MCF 10A (cell line): Measurements from ENCODE around the gene CIB4. TPM values are rescaled to one million over a fixed set of nuclear protein-coding genes. Genes with fewer than 3 reads are reported as not detected.

Experiments
- BruUV-seq: library from RNA; stranded (reverse); fragments of 400-500 nt; replicated peaks from 2 replicates; lab custom pipeline; 2021; lab: Mats Ljungman, UMichigan
- CTCF ChIA-PET: fragments of 300-600 bp; sonication (Branson Sonifier 250); formaldehyde crosslinking; extraction: SDS; loops from one replicate; lab custom pipeline; 2021; ENCODE audit warnings: antibody characterized with exemption, inconsistent platforms; lab: Yijun Ruan, JAX
- POLR2A ChIA-PET: fragments of 300-600, 350-650 bp; sonication (Branson Sonifier 250); formaldehyde crosslinking; extraction: SDS; loops from one replicate; lab custom pipeline; 2020; ENCODE audit warnings: antibody characterized with exemption, inconsistent platforms; lab: Yijun Ruan, JAX
- DNase-seq: peaks from one replicate; pipeline ENCODE4 v3.0.0-alpha.2; 2018; ENCODE audit not compliant: unreplicated experiment
- H3K27ac Mint-ChIP-seq: one replicate; pipeline ENCODE4 v1.8.0; 2022; ENCODE audit warnings: mild to moderate bottlenecking, low read depth, mixed read lengths; ENCODE audit not compliant: unreplicated experiment
- H3K27me3 Mint-ChIP-seq: one replicate; pipeline ENCODE4 v1.8.0; 2022; ENCODE audit warnings: mixed read lengths; ENCODE audit not compliant: insufficient read depth, unreplicated experiment
- H3K36me3 Mint-ChIP-seq: one replicate; pipeline ENCODE4 v1.8.0; 2022; ENCODE audit warnings: mild to moderate bottlenecking, moderate library complexity, mixed read lengths; ENCODE audit not compliant: insufficient read depth, unreplicated experiment
- H3K4me1 Mint-ChIP-seq: one replicate; pipeline ENCODE4 v1.8.0; 2022; ENCODE audit warnings: mixed read lengths; ENCODE audit not compliant: insufficient read depth, unreplicated experiment
- H3K4me3 Mint-ChIP-seq: one replicate; pipeline ENCODE4 v1.8.0; 2022; ENCODE audit warnings: mild to moderate bottlenecking, moderate library complexity, mixed read lengths; ENCODE audit not compliant: unreplicated experiment
- H3K9me3 Mint-ChIP-seq: one replicate; pipeline ENCODE4 v1.8.0; 2022; ENCODE audit warnings: mixed read lengths; ENCODE audit not compliant: unreplicated experiment
- CTCF ChIP-seq: fragments of 200-600 bp; IDR thresholded peaks from one replicate; pipeline ENCODE4 v1.8.0; 2022; ENCODE audit warnings: antibody characterized with exemption, mild to moderate bottlenecking; ENCODE audit not compliant: unreplicated experiment
- intact Hi-C: fragments of 100-400 bp; cut with micrococcal nuclease; formaldehyde crosslinking; loops from 2 replicates; pipeline ENCODE4 v1.14.1; 2022
- total RNA-seq: library from RNA; stranded (reverse); gene quantifications from 2 replicates; pipeline ENCODE4 v1.2.3, GENCODE V29; 2022

Gene CIB4
- total RNA-seq, 1 experiment from 2014 or later, result not detected

DNA sequence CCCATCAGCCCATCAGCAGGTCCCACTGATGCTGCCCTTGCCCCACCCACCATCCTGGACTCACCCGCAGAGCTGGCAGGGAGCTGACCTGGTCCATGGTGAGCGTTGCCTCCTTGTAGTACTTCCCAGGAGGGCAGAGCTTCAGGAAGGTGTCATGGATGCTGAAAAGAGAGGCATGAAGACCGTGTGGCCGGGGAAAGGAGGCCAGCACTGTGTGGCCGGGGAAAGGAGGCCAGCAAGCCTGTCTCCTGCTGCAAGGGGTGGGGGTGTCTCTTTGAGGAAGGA lies 11.9 kb downstream of the CIB4 start:
- CTCF ChIA-PET, result no interaction called here
- Mint-ChIP-seq H3K27ac (no peak overlapping the region), H3K36me3 (no peaks in the 10 kb centered on the region), H3K4me1 (no peaks in the 10 kb centered on the region), H3K27me3 (peaks cover 11% of the 10 kb centered on the region), H3K4me3 (no peak overlapping the region), H3K9me3 (no peaks in the 10 kb centered on the region)
- intact Hi-C loops, result no loop called here
- BruUV-seq, result no TSS peak
- DNase-seq, result no peak
- no peak for TF ChIP-seq CTCF
- POLR2A ChIA-PET, result no interaction called here

DNA sequence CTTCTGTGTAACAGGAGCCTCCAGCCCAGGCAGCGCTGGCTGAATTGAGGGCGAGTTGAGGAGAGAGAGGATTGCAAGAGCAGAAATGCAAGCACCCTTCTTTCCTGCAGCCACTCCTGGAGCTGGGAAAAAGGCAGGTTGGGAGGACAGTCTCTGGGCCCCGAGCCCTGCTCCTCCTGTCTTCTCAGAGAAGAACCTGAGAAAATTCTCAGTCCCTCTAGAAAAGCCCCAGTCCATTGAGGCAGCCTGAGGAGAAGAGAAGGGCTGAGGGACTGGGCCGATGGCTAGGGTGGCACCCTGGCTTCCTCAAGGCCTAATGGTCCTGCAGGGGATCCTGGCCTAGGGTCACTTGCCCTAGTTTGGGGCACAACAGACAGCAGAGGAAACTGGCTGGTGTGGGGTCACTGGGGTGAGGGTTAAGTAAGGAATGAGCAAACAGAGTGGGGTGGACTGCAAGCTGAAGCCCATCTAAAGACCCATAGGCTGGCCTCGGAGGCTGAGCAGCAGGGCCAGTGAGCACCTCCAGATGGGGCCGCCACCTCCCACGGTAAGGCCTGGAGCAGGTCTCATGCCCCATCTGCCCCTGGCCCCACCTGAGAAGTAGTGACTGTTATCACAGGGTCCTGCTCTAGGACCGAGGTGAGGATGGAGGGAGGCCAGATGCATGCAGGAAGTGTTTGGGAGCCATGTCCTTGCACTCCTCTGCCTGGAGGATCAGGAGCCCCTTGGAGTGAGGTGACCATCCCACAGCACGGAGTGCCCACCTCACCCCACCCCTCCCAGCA lies 12.4 kb downstream of the CIB4 start:
- no peak for TF ChIP-seq CTCF
- ChIA-PET POLR2A (no interaction called here), CTCF (no interaction called here)
- no peaks in the 10 kb centered on the region for H3K36me3 Mint-ChIP-seq
- intact Hi-C loops, result no loop called here
- no peak overlapping the region for H3K27ac Mint-ChIP-seq
- BruUV-seq, result no TSS peak
- no peaks in the 10 kb centered on the region for H3K9me3 Mint-ChIP-seq
- H3K27me3 Mint-ChIP-seq, result peaks cover 11% of the 10 kb centered on the region
- H3K4me3 Mint-ChIP-seq, result no peak overlapping the region
- DNase-seq, result no peak
- no peaks in the 10 kb centered on the region for H3K4me1 Mint-ChIP-seq

- no TSS peak for BruUV-seq
- no peak for TF ChIP-seq CTCF
- intact Hi-C loops, result no loop called here
- Mint-ChIP-seq H3K27me3 (peaks cover 10% of the 10 kb centered on the region), H3K4me1 (no peaks in the 10 kb centered on the region), H3K36me3 (no peaks in the 10 kb centered on the region), H3K27ac (no peak overlapping the region), H3K9me3 (no peaks in the 10 kb centered on the region), H3K4me3 (no peak overlapping the region)
- no peak for DNase-seq
- ChIA-PET POLR2A (no interaction called here), CTCF (no interaction called here)
These were observed 13.6 kb downstream of the CIB4 start for GRCh38 chr2:26627350-26628105.

DNA sequence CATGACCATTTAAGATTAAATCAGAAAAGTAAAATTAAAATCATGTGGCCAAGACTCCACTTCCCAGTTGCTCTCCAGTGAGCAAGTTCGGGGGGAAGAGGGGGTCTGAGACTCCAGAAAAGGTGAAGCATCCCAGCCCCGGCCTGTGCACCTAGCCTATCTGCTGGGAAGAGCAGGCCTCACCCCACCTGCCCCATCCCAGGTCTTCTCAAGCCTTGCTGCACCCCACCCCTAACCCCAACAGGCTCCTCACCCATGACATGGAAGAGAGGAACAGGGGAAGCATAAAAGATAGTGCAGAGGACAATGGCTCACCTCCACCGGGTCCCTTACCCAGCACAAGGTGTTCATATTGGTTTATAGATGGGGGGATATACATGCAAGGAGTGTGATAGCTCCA lies 14.6 kb downstream of the CIB4 start:
- Mint-ChIP-seq H3K36me3 (no peaks in the 10 kb centered on the region), H3K4me1 (no peaks in the 10 kb centered on the region), H3K27ac (no peak overlapping the region), H3K4me3 (no peak overlapping the region), H3K27me3 (peaks cover 8% of the 10 kb centered on the region), H3K9me3 (no peaks in the 10 kb centered on the region)
- no peak for TF ChIP-seq CTCF
- BruUV-seq, result no TSS peak
- intact Hi-C loops, result no loop called here
- no peak for DNase-seq
- POLR2A ChIA-PET, result interaction anchor here (0.6 kb wide), 2 partner anchors 134 to 317 kb away, joined by 5 read pairs; no protein-coding TSS in a partner anchor
- CTCF ChIA-PET, result interaction anchor here (0.6 kb wide), 1 partner anchor 44 kb away, joined by 3 read pairs; no protein-coding TSS in a partner anchor
